K562 (cell line): ENCODE results near the gene GTF2H4. TPM values are rescaled to one million over a fixed set of nuclear protein-coding genes. Genes with fewer than 3 reads are reported as not detected.

ENCODE experiments used
- CEBPB ChIP-seq: fragments of 450-650 bp; IDR thresholded peaks from 2 replicates; pipeline ENCODE4 v1.6.1; 2016; ENCODE audit warnings: missing genetic modification characterization, missing compliant biosample characterization
- NELFE ChIP-seq: IDR thresholded peaks from 2 replicates; pipeline ENCODE4 v1.6.1; 2011; ENCODE audit warnings: mild to moderate bottlenecking; ENCODE audit not compliant: insufficient read depth, insufficient read length
- RBFOX2 ChIP-seq: fragments of 200-400 bp; formaldehyde crosslinking; IDR thresholded peaks from 2 replicates; pipeline ENCODE4 v1.6.1; 2017; ENCODE audit warnings: low read depth, mild to moderate bottlenecking, low read length, moderate library complexity
- ZNF76 ChIP-seq: fragments of 250-450 bp; sonication (Bioruptor Pico); IDR thresholded peaks from 2 replicates; pipeline ENCODE4 v1.4.0; 2020; ENCODE audit warnings: mild to moderate bottlenecking, moderate library complexity, borderline replicate concordance
- ZNF77 ChIP-seq: fragments of 250-450 bp; sonication (Bioruptor Pico); IDR thresholded peaks from 2 replicates; pipeline ENCODE4 v1.5.0; 2020
- polyA plus RNA-seq, 8 experiments: library from polyadenylated mRNA; depleted of rRNA in 4 of 8; stranded (reverse) in 5 of 8; unstranded in 3 of 8; fragments of >200 nt; fragmentation: Nextera tagmentation in 2 of 8; fragmentation: Illumina TruSeq in 1 of 8; extraction: Ambion mirVana in 2 of 8; extraction: Trizol in 1 of 8; gene quantifications; 2 replicates each; pipeline versions ENCODE4 v1.2.1 to v1.2.3, GENCODE V29; 2011 to 2014; ENCODE audit warnings: inconsistent platforms in 1 of 8, missing spikeins in 1 of 8
- total RNA-seq, 7 experiments: library from RNA; depleted of rRNA in 6 of 7; stranded (reverse); fragments of >200 nt in 6 of 7; fragmentation: Illumina TruSeq in 2 of 7; extraction: Trizol in 2 of 7; gene quantifications; 2 replicates each; pipeline versions ENCODE4 v1.2.1 to v1.2.3, GENCODE V29; 2011 to 2021; ENCODE audit warnings: low replicate concordance in 1 of 7
- TF ChIP-seq, protein P1 (sequence below): sonication (generic); formaldehyde crosslinking; IDR thresholded peaks from 2 replicates; pipeline ENCODE4 v1.8.0; 2023; ENCODE audit warnings: missing genetic modification reagents, mild to moderate bottlenecking, borderline replicate concordance
- TF ChIP-seq, protein P2 (sequence below), 2 experiments: fragments of 250-450 bp in 1 of 2; fragments of 450-650 bp in 1 of 2; sonication (Bioruptor Pico) in 1 of 2; IDR thresholded peaks; 2 replicates each; pipeline versions ENCODE4 v1.6.1 to v1.8.0; 2016 to 2021; ENCODE audit warnings: mild to moderate bottlenecking in 2 of 2, moderate library complexity in 2 of 2, missing compliant biosample characterization in 1 of 2, missing genetic modification characterization in 1 of 2

The GTF2H4 gene
- total and polyA plus RNA-seq, 9 of the 15 experiments (the other 6 are each of a cell fraction or from before 2014, with no cell fraction given), result 3.6 to 86.1 (median 39.6) TPM

DNA sequence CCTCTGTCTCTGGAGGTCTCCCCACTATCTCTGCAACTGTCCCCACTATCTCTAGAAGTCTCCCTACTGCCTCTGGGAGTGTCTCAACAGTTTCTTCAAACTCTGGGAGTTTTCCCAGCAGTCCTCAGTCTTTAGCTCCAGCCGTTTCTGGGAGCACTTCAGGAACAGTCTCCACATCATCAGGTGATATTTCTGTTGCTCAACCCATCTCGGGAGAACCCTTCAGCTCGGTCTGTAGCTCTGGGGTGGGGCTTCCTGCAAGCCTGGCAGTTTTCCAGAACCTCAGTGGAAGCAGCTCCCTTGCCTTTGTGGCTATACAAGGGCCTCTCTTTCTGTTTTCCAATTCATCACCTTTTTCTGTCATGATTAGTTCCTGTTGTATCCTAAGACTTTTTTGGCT is 27.0 kb downstream of the GTF2H4 start (continued):
- TF ChIP-seq, protein P1, sequence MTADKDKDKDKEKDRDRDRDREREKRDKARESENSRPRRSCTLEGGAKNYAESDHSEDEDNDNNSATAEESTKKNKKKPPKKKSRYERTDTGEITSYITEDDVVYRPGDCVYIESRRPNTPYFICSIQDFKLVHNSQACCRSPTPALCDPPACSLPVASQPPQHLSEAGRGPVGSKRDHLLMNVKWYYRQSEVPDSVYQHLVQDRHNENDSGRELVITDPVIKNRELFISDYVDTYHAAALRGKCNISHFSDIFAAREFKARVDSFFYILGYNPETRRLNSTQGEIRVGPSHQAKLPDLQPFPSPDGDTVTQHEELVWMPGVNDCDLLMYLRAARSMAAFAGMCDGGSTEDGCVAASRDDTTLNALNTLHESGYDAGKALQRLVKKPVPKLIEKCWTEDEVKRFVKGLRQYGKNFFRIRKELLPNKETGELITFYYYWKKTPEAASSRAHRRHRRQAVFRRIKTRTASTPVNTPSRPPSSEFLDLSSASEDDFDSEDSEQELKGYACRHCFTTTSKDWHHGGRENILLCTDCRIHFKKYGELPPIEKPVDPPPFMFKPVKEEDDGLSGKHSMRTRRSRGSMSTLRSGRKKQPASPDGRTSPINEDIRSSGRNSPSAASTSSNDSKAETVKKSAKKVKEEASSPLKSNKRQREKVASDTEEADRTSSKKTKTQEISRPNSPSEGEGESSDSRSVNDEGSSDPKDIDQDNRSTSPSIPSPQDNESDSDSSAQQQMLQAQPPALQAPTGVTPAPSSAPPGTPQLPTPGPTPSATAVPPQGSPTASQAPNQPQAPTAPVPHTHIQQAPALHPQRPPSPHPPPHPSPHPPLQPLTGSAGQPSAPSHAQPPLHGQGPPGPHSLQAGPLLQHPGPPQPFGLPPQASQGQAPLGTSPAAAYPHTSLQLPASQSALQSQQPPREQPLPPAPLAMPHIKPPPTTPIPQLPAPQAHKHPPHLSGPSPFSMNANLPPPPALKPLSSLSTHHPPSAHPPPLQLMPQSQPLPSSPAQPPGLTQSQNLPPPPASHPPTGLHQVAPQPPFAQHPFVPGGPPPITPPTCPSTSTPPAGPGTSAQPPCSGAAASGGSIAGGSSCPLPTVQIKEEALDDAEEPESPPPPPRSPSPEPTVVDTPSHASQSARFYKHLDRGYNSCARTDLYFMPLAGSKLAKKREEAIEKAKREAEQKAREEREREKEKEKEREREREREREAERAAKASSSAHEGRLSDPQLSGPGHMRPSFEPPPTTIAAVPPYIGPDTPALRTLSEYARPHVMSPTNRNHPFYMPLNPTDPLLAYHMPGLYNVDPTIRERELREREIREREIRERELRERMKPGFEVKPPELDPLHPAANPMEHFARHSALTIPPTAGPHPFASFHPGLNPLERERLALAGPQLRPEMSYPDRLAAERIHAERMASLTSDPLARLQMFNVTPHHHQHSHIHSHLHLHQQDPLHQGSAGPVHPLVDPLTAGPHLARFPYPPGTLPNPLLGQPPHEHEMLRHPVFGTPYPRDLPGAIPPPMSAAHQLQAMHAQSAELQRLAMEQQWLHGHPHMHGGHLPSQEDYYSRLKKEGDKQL, result no peak
- TF ChIP-seq RBFOX2 (no peak), ZNF76 (no peak), ZNF77 (CRISPR knock-in tag) (no peak), NELFE (no peak), CEBPB (tag) (peak; percentile 81)
- TF ChIP-seq, protein P2, sequence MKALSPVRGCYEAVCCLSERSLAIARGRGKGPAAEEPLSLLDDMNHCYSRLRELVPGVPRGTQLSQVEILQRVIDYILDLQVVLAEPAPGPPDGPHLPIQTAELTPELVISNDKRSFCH (CRISPR knock-in tag; IDR thresholded peaks at IDR 0.05), result no peak
- TF ChIP-seq, protein P2 (tag; IDR thresholded peaks at IDR 0.05), result no peak
